Upper lobe of left lung (tissue), 6 donors: Measurements from ENCODE around the gene PTPRS. TPM values are rescaled to one million over a fixed set of nuclear protein-coding genes. Genes with fewer than 3 reads are reported as not detected.
A peak's percentile ranks its signal among the peaks of the same experiment; 100 is the strongest.

Experiments
- ATAC-seq, 2 donors: fragments of 200-7000 bp; cut with Tn5 transposase; one replicate each; pipeline ENCODE4 v1.9.1; 2022; ENCODE audit warnings: mild to moderate bottlenecking in 2 of 2, moderate library complexity in 2 of 2; ENCODE audit not compliant: low FRiP score in 2 of 2
- DNase-seq, 2 donors: peaks; one replicate each; pipeline ENCODE4 v3.0.0-alpha.2; 2019 to 2020
- H3K27ac ChIP-seq, 4 donors: fragments of 200-600 bp; sonication (generic); one replicate each; pipeline ENCODE4 v1.5.1; 2016 to 2019
- H3K27me3 ChIP-seq, 4 donors: fragments of 200-600 bp; sonication (generic); one replicate each; pipeline ENCODE4 v1.5.1; 2017 to 2019
- H3K36me3 ChIP-seq, 4 donors: fragments of 200-600 bp; sonication (generic); one replicate each; pipeline ENCODE4 v1.5.1; 2016 to 2019
- H3K4me1 ChIP-seq, 4 donors: fragments of 200-600 bp; sonication (generic); one replicate each; pipeline ENCODE4 v1.5.1; 2018 to 2019
- H3K4me3 ChIP-seq, 4 donors: fragments of 200-600 bp; sonication (generic); one replicate each; pipeline ENCODE4 v1.5.1; 2017 to 2019; ENCODE audit warnings: mild to moderate bottlenecking in 2 of 4, moderate library complexity in 1 of 4
- H3K9me3 ChIP-seq, 4 donors: fragments of 200-600 bp; sonication (generic); one replicate each; pipeline ENCODE4 v1.5.1; 2018 to 2019
- EP300 ChIP-seq, 4 donors: sonication (generic); formaldehyde crosslinking; IDR thresholded peaks; one replicate each; pipeline ENCODE4 v1.5.1; 2017; ENCODE audit warnings: antibody characterized with exemption in 4 of 4, control low read depth in 2 of 4
- POLR2A ChIP-seq, 4 donors: fragments of 450-650 bp; IDR thresholded peaks; one replicate each; pipeline ENCODE4 v1.5.1; 2016 to 2017; ENCODE audit warnings: antibody characterized with exemption in 4 of 4, mild to moderate bottlenecking in 2 of 4
- POLR2AphosphoS5 ChIP-seq, 2 donors: sonication (generic); formaldehyde crosslinking; IDR thresholded peaks; one replicate each; pipeline ENCODE4 v1.5.1; 2017; ENCODE audit warnings: antibody characterized with exemption in 2 of 2
- WGBS, 2 donors: methylation state at CpG; one replicate each; pipeline ENCODE4 v1.1.5; 2017 to 2018; 5-methylcytosine and 5-hydroxymethylcytosine counted together
- total RNA-seq, 6 donors: library from RNA; depleted of rRNA in 4 of 6; stranded (reverse); fragments of >200 nt in 4 of 6; gene quantifications; one replicate each; pipeline versions ENCODE4 v1.1.0 to v1.2.1, GENCODE V29; 2016 to 2021
- TF ChIP-seq, protein P1 (sequence below), 6 experiments: fragments of 450-650 bp in 4 of 6; fragments of 200-600 bp in 2 of 6; sonication (generic) in 2 of 6; IDR thresholded peaks; one replicate each; pipeline ENCODE4 v1.5.1; 2016 to 2019; ENCODE audit warnings: antibody characterized with exemption in 6 of 6
- donor health status: DM: no; HTN: no; CAD: no; lungs with moderate emphysema.
- donor health status: DM: no; HTN: yes; CAD: no; lungs with severe emphysema.

The PTPRS gene
- total RNA-seq, 6 donors from 2014 or later = 85.6 to 325 (median 146) TPM

DNA sequence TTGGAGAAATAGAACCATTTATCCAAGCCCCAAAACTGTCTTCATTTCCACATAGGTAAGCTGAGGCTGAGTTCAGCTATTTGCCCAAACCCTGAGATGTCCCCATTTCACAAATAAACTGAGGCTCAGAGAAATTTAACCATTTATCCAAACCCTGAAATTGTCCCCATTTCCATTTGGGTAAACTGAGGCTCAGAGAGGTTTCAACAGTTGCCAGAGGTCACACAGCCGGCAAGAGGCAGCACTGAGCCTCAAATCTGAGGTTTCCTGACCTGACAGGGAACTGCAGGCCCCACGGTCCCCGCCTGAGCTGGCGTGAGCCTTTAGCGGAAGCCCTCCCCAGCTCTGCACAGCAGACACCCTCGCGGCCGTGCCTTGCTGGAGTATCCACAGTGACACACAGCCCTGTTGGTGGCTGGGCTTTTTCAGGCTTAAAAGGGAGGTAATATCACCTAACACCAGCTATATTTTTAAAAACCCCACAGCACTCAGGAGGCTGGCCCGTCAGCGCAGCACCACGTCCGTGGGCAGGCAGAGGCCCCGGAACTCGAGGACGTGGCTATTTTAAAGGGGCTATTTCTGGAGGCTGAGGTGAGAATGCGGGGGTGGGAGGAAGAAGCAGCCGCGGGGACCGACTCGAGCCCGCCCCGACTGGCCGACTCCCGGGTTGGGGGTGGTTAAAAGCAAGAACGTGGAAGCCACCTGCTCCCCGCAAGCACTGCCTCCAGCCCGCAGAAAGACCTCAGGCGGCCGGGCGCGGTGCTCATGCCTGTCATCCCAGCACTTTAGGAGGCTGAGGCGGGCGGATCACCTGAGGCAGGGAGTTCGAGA lies 18.5 kb downstream of the PTPRS start:
- Histone ChIP-seq H3K27ac (no peak overlapping the region), H3K36me3 (no peaks in the 10 kb centered on the region), H3K9me3 (peaks cover 0 to 9% (median 0%) of the 10 kb centered on the region in 4 donors), H3K4me1 (peaks cover 0 to 4% (median 0%) of the 10 kb centered on the region in 4 donors), H3K27me3 (peaks cover 0 to 4% (median 0%) of the 10 kb centered on the region in 4 donors), H3K4me3 (no peak overlapping the region)
- DNase-seq = peak in 1 of 2 donors; percentile 73
- ATAC-seq = no peak
- TF ChIP-seq, protein P1, sequence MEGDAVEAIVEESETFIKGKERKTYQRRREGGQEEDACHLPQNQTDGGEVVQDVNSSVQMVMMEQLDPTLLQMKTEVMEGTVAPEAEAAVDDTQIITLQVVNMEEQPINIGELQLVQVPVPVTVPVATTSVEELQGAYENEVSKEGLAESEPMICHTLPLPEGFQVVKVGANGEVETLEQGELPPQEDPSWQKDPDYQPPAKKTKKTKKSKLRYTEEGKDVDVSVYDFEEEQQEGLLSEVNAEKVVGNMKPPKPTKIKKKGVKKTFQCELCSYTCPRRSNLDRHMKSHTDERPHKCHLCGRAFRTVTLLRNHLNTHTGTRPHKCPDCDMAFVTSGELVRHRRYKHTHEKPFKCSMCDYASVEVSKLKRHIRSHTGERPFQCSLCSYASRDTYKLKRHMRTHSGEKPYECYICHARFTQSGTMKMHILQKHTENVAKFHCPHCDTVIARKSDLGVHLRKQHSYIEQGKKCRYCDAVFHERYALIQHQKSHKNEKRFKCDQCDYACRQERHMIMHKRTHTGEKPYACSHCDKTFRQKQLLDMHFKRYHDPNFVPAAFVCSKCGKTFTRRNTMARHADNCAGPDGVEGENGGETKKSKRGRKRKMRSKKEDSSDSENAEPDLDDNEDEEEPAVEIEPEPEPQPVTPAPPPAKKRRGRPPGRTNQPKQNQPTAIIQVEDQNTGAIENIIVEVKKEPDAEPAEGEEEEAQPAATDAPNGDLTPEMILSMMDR (IDR thresholded peaks at IDR 0.05) = no peak
- TF ChIP-seq POLR2AphosphoS5 (IDR thresholded peaks at IDR 0.05) = no peak
- no peak for TF ChIP-seq POLR2A (IDR thresholded peaks at IDR 0.05)
- TF ChIP-seq EP300 (IDR thresholded peaks at IDR 0.05) = no peak
- 28 to 34% methylated on average over 26 to 34 of the region's 34 CpGs for WGBS, 2 donors

DNA sequence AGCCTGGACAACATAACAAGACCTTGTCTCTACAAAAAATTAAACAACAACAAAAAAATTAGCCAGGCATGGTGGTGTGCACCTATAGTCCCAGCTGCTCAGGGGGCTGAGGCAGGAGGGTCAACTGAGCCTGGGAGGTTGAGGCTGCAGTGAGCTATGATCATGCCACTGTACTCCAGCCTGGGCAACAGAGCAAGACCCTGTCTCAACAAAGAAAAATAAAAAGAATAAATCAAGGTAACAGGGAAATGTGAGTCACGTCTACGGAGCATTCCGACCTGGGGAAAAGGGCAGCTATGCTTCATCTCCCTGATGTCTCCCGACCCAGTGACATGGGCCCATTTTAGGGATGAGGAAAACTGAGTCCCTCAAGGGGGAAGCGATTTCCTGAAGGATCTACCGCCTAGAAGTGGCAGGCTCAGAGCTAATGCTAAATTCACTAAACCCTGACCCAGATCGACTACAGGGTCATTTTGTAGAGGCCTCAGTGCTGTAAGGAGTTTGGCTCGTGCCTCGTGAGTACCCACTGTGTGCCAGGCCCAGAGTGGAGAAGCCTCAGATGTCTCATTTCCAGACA lies 19.5 kb downstream of the PTPRS start:
- 87 to 91% methylated on average over 9 of the region's 9 CpGs for WGBS, 2 donors
- no peak overlapping the region for H3K4me3 ChIP-seq
- no peak for TF ChIP-seq POLR2AphosphoS5 (IDR thresholded peaks at IDR 0.05)
- TF ChIP-seq, protein P1 (IDR thresholded peaks at IDR 0.05) = no peak
- no peak for TF ChIP-seq EP300 (IDR thresholded peaks at IDR 0.05)
- H3K4me1 ChIP-seq = peaks cover 0 to 4% (median 0%) of the 10 kb centered on the region in 4 donors
- H3K9me3 ChIP-seq = peaks cover 0 to 9% (median 0%) of the 10 kb centered on the region in 4 donors
- ATAC-seq = no peak
- peaks cover 0 to 4% (median 0%) of the 10 kb centered on the region in 4 donors for H3K27me3 ChIP-seq
- H3K36me3 ChIP-seq = no peaks in the 10 kb centered on the region
- no peak overlapping the region for H3K27ac ChIP-seq
- no peak for DNase-seq

DNA sequence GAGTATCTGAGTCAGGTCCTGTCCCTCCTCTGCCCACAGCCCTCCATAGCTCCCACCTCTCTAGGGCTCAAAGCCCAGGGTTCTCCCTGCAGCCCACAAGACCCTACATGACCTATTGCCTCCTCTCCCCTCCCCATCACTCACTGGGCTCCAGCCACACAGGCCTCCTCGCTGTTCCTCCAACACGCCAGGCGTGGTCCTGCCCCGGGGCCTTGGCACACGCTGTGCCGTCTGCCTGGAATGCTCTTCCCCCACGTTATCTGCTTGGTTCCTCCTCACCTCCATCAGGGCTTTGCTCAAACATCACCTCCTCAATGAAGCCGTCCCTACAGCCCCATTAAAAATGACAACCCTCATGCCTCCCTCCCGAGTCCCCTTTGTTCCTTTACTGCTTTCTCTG lies 21.1 kb downstream of the PTPRS start:
- Histone ChIP-seq H3K4me3 (no peak overlapping the region), H3K36me3 (no peaks in the 10 kb centered on the region), H3K27ac (no peak overlapping the region), H3K9me3 (peaks cover 0 to 1% (median 0%) of the 10 kb centered on the region in 4 donors), H3K27me3 (peaks cover 0 to 4% (median 0%) of the 10 kb centered on the region in 4 donors), H3K4me1 (peaks cover 0 to 4% (median 0%) of the 10 kb centered on the region in 4 donors)
- ATAC-seq = no peak
- DNase-seq = no peak
- 79 to 89% methylated on average over 9 of the region's 9 CpGs for WGBS, 2 donors
- no peak for TF ChIP-seq POLR2AphosphoS5 (IDR thresholded peaks at IDR 0.05)
- no peak for TF ChIP-seq EP300 (IDR thresholded peaks at IDR 0.05)
- TF ChIP-seq POLR2A (IDR thresholded peaks at IDR 0.05) = no peak

DNA sequence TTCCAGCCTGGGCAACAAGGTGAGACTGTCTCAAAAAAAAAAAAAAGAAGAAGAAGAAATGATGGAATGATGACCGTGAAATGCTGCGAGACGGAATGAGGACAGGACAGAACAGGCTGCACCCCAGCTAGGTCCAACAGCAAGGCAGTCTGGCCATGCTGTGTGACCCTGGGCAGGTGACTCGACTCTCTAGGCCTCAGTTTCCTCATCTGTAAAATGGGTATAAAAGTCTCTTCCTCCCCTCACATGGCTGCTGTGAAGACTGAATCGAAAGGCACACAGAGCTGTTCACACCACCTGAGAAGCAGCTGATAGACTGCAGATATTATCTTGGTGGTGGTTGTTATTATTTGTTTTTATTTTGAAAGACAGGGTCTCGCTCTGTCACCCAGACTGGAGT lies 22.3 kb downstream of the PTPRS start:
- ATAC-seq = no peak
- WGBS, 2 donors = 90 to 93% methylated on average over 6 of the region's 6 CpGs
- H3K4me1 ChIP-seq = peaks cover 0 to 5% (median 0%) of the 10 kb centered on the region in 4 donors
- no peak overlapping the region for H3K27ac ChIP-seq
- no peaks in the 10 kb centered on the region for H3K9me3 ChIP-seq
- no peaks in the 10 kb centered on the region for H3K36me3 ChIP-seq
- TF ChIP-seq, protein P1 (IDR thresholded peaks at IDR 0.05) = no peak
- peaks cover 0 to 4% (median 0%) of the 10 kb centered on the region in 4 donors for H3K27me3 ChIP-seq
- DNase-seq = no peak
- no peak overlapping the region for H3K4me3 ChIP-seq

DNA sequence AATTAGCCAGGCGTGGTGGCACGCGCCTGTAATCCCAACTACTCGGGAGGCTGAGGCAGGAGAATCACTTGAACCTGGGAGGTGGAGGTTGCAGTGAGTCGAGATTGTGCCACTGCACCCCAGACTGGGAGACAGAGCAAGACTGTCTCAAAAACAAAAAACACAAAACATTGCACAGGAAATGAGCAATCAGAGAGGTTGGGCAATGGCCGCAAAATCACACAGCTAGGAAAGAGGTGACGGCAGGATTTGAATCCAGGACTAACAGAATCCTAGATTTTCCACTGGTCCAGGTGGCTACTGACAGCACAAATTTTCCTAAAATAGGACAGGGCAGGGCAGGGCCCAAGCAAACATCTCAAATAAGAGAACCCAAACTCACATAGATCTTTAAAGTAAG lies 23.3 kb downstream of the PTPRS start:
- Histone ChIP-seq H3K4me1 (peaks cover 0 to 9% (median 0%) of the 10 kb centered on the region in 4 donors), H3K27ac (no peak overlapping the region), H3K4me3 (no peak overlapping the region), H3K36me3 (no peaks in the 10 kb centered on the region), H3K9me3 (no peaks in the 10 kb centered on the region), H3K27me3 (peaks cover 0 to 4% (median 0%) of the 10 kb centered on the region in 4 donors)
- no peak for TF ChIP-seq POLR2AphosphoS5 (IDR thresholded peaks at IDR 0.05)
- TF ChIP-seq EP300 (IDR thresholded peaks at IDR 0.05) = no peak
- TF ChIP-seq POLR2A (IDR thresholded peaks at IDR 0.05) = no peak
- TF ChIP-seq, protein P1 (IDR thresholded peaks at IDR 0.05) = no peak
- no peak for ATAC-seq
- no peak for DNase-seq
- WGBS, 2 donors = 85 to 90% methylated on average over 7 of the region's 7 CpGs
